Activated T-helper 2 cell treated with anti-CD3 and anti-CD28 coated beads, Interferon-gamma antibody, Interleukin-2, Interleukin-4, amounts not matched to agents 10 μg/mL and 5 μg/mL and 100 μg/mL, durations not matched to agents 14 hours and 24 hours and 36 hours (primary cell): ENCODE measurements around the gene DENND1B. TPM values are rescaled to one million over a fixed set of nuclear protein-coding genes. Genes with fewer than 3 reads are reported as not detected.
A peak's percentile ranks its signal among the peaks of the same experiment; 100 is the strongest.

Source experiments
- DNase-seq: peaks from one replicate; pipeline ENCODE4 v3.0.0; 2021; ENCODE audit warnings: low spot score
- H3K27ac Mint-ChIP-seq: one replicate; pipeline ENCODE4 v1.8.0; 2021; ENCODE audit warnings: mixed read lengths
- H3K27me3 Mint-ChIP-seq: one replicate; pipeline ENCODE4 v1.8.0; 2021; ENCODE audit warnings: low read depth, mixed read lengths
- H3K36me3 Mint-ChIP-seq: one replicate; pipeline ENCODE4 v1.8.0; 2021; ENCODE audit warnings: low read depth, mixed read lengths
- H3K4me1 Mint-ChIP-seq: one replicate; pipeline ENCODE4 v1.8.0; 2021; ENCODE audit warnings: low read depth, mixed read lengths
- H3K4me3 Mint-ChIP-seq: one replicate; pipeline ENCODE4 v1.8.0; 2021; ENCODE audit warnings: low read depth, mild to moderate bottlenecking, moderate library complexity, mixed read lengths
- H3K9me3 Mint-ChIP-seq: one replicate; pipeline ENCODE4 v1.8.0; 2021; ENCODE audit warnings: mixed read lengths
- intact Hi-C: fragments of 100-400 bp; cut with micrococcal nuclease; formaldehyde crosslinking; loops from one replicate; pipeline ENCODE4 v1.15.1; 2023
- total RNA-seq: library from RNA; stranded (reverse); gene quantifications from 2 replicates; pipeline ENCODE4 v1.2.3, GENCODE V29; 2022

DENND1B gene
- total RNA-seq, 1 donor from 2014 or later, result 18.2 TPM

GRCh38 chr1:197778366-197778945 is 3.2 kb upstream of the DENND1B start:
- H3K9me3 Mint-ChIP-seq, result no peaks in the 10 kb centered on the region
- H3K27ac Mint-ChIP-seq, result peak overlapping the region; percentile 64
- no peak for DNase-seq
- H3K27me3 Mint-ChIP-seq, result no peaks in the 10 kb centered on the region
- intact Hi-C loops, result loop anchor here (5.0 to 10.0 kb wide), 6 partner anchors 89 to 866 kb away; partner anchors contain the start of genes ASPM and LHX9
- peak overlapping the region; percentile 63 for H3K4me3 Mint-ChIP-seq
- peaks cover 39% of the 10 kb centered on the region for H3K4me1 Mint-ChIP-seq
- no peaks in the 10 kb centered on the region for H3K36me3 Mint-ChIP-seq

DNA sequence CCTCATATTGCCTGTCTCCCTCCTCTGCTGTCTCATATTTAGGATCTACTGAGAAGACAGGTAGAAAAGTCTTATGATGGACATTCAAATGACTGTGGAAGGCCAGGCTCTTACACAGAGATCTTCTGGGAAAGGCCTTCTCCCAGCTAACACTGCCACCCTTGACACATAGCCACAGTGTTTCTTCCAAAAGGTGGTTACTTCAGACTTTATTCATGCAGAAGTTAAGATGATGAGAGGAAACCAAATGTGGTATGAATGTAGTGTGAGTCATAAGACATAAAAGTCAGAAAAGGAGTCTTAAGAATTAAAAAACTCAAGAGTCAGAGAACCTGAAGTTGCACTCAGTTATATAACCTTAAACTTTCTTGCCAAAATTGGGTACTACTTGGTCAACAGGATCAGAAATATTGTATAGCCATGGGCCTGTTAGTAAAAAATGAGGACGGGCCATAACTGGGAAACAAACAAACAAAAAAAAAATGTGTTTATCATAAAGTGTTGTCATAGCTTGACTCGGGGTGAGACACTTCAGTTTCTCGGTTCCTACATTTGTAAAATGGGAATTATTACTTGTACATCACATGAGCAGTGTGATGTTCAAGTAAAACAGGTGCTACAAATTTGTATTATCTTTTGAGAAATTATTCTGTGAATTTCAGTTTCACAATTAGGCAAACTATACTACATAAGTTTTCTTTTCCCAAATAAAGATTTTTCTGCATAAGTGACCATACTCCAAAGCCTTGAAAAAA is 1.2 kb upstream of the DENND1B start:
- peak overlapping the region; percentile 81 for H3K4me3 Mint-ChIP-seq
- H3K9me3 Mint-ChIP-seq, result no peaks in the 10 kb centered on the region
- H3K27ac Mint-ChIP-seq, result peak overlapping the region; percentile 99
- H3K4me1 Mint-ChIP-seq, result peaks cover 59% of the 10 kb centered on the region
- H3K36me3 Mint-ChIP-seq, result peaks cover 12% of the 10 kb centered on the region
- no peaks in the 10 kb centered on the region for H3K27me3 Mint-ChIP-seq
- intact Hi-C loops, result loop anchor here (1.0 to 10.0 kb wide), 9 partner anchors 15 to 868 kb away; partner anchors contain the start of genes ASPM, LHX9 and NEK7
- DNase-seq, result peak; percentile 25

GRCh38 chr1:197774466-197775281 is 606 bp downstream of the DENND1B start:
- intact Hi-C loops, result loop anchor here (5.0 to 10.0 kb wide), 6 partner anchors 93 to 870 kb away; partner anchors contain the start of genes ASPM and LHX9
- H3K27ac Mint-ChIP-seq, result peak overlapping the region; percentile 86
- no peaks in the 10 kb centered on the region for H3K27me3 Mint-ChIP-seq
- peaks cover 67% of the 10 kb centered on the region for H3K4me1 Mint-ChIP-seq
- peaks cover 22% of the 10 kb centered on the region for H3K36me3 Mint-ChIP-seq
- no peaks in the 10 kb centered on the region for H3K9me3 Mint-ChIP-seq
- peak; percentile 43 for DNase-seq
- H3K4me3 Mint-ChIP-seq, result peak overlapping the region; percentile 89

- peaks cover 67% of the 10 kb centered on the region for H3K4me1 Mint-ChIP-seq
- H3K4me3 Mint-ChIP-seq, result peak overlapping the region; percentile 89
- no peaks in the 10 kb centered on the region for H3K9me3 Mint-ChIP-seq
- peak overlapping the region; percentile 86 for H3K27ac Mint-ChIP-seq
- no peak for DNase-seq
- H3K27me3 Mint-ChIP-seq, result no peaks in the 10 kb centered on the region
- H3K36me3 Mint-ChIP-seq, result peaks cover 26% of the 10 kb centered on the region
- intact Hi-C loops, result loop anchor here (1.0 to 10.0 kb wide), 2 partner anchors 11 to 871 kb away; no protein-coding TSS in a partner anchor
Observed at GRCh38 chr1:197773856-197774255, 1.4 kb downstream of the DENND1B start.

GRCh38 chr1:197771904-197772556 is 3.2 kb downstream of the DENND1B start:
- Mint-ChIP-seq H3K4me1 (peaks cover 68% of the 10 kb centered on the region), H3K4me3 (peak overlapping the region; percentile 89), H3K9me3 (no peaks in the 10 kb centered on the region), H3K27ac (peak overlapping the region; percentile 34), H3K36me3 (peaks cover 37% of the 10 kb centered on the region), H3K27me3 (no peaks in the 10 kb centered on the region)
- intact Hi-C loops, result loop anchor here (10.0 kb wide), 1 partner anchor 873 kb away; no protein-coding TSS in a partner anchor
- DNase-seq, result no peak

DNA sequence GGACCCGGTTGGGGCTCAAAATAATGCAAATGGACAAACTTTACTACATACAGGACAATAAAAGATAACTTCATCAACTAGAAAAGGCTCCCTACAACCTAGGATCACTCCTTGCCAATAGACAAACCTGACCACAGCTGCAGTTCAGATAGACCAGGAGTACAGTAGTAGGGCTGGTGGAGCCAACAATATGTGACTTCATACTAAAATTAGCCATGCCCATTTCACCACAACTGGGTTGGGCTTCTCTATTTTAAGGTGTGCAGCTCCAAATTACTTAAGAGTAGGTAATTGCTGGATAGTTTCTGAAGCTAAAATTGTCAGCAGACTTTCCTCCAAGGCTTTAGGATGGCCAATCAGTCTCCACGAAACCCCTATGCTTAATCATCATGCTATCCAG is 3.9 kb downstream of the DENND1B start:
- peak overlapping the region; percentile 33 for H3K4me3 Mint-ChIP-seq
- H3K27ac Mint-ChIP-seq, result no peak overlapping the region
- H3K36me3 Mint-ChIP-seq, result peaks cover 43% of the 10 kb centered on the region
- DNase-seq, result no peak
- H3K4me1 Mint-ChIP-seq, result peaks cover 71% of the 10 kb centered on the region
- no peaks in the 10 kb centered on the region for H3K9me3 Mint-ChIP-seq
- intact Hi-C loops, result loop anchor here (10.0 kb wide), 1 partner anchor 873 kb away; no protein-coding TSS in a partner anchor
- H3K27me3 Mint-ChIP-seq, result no peaks in the 10 kb centered on the region

- peaks cover 52% of the 10 kb centered on the region for H3K36me3 Mint-ChIP-seq
- intact Hi-C loops, result loop anchor here (10.0 kb wide), 1 partner anchor 875 kb away; no protein-coding TSS in a partner anchor
- H3K4me3 Mint-ChIP-seq, result no peak overlapping the region
- no peaks in the 10 kb centered on the region for H3K27me3 Mint-ChIP-seq
- H3K27ac Mint-ChIP-seq, result no peak overlapping the region
- peaks cover 72% of the 10 kb centered on the region for H3K4me1 Mint-ChIP-seq
- DNase-seq, result no peak
- no peaks in the 10 kb centered on the region for H3K9me3 Mint-ChIP-seq
Observed at GRCh38 chr1:197770243-197770642, 5.0 kb downstream of the DENND1B start.

DNA sequence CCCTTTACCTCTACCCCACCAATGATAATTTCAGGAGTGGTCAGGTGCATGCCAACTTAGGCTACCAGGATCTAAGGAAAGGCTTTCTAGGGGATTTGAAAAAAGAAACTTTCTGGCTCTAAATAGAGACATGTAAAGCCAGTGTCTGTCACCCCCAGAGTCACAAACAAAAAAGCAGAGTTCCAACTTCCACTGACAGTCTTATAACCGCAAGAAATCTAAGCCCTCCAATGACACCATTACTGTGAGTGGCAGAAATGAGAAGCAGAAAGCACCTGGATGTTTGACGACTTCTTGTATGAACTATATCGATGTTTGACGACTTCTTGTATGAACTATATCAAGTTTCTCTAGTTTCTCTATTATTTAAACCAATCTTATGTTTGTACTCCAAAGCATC is 6.0 kb downstream of the DENND1B start:
- no peak overlapping the region for H3K27ac Mint-ChIP-seq
- H3K4me1 Mint-ChIP-seq, result peaks cover 78% of the 10 kb centered on the region
- no peak for DNase-seq
- no peaks in the 10 kb centered on the region for H3K27me3 Mint-ChIP-seq
- no peak overlapping the region for H3K4me3 Mint-ChIP-seq
- H3K9me3 Mint-ChIP-seq, result no peaks in the 10 kb centered on the region
- peaks cover 55% of the 10 kb centered on the region for H3K36me3 Mint-ChIP-seq
- intact Hi-C loops, result loop anchor here (10.0 kb wide), 1 partner anchor 496 kb away; no protein-coding TSS in a partner anchor

GRCh38 chr1:197768014-197768805 is 7.1 kb downstream of the DENND1B start:
- H3K4me3 Mint-ChIP-seq, result peak overlapping the region; percentile 15
- no peaks in the 10 kb centered on the region for H3K9me3 Mint-ChIP-seq
- H3K36me3 Mint-ChIP-seq, result peaks cover 62% of the 10 kb centered on the region
- H3K27ac Mint-ChIP-seq, result peak overlapping the region; percentile 47
- no peak for DNase-seq
- intact Hi-C loops, result loop anchor here (10.0 kb wide), 1 partner anchor 497 kb away; no protein-coding TSS in a partner anchor
- no peaks in the 10 kb centered on the region for H3K27me3 Mint-ChIP-seq
- peaks cover 78% of the 10 kb centered on the region for H3K4me1 Mint-ChIP-seq

GRCh38 chr1:197763769-197764168 is 11.5 kb downstream of the DENND1B start:
- Mint-ChIP-seq H3K36me3 (peaks cover 61% of the 10 kb centered on the region), H3K4me3 (peak overlapping the region; percentile 46), H3K4me1 (peaks cover 64% of the 10 kb centered on the region), H3K9me3 (no peaks in the 10 kb centered on the region), H3K27me3 (no peaks in the 10 kb centered on the region), H3K27ac (peak overlapping the region; percentile 78)
- DNase-seq, result no peak
- intact Hi-C loops, result loop anchor here (1.0 to 10.0 kb wide), 2 partner anchors 10 to 501 kb away; no protein-coding TSS in a partner anchor

DNA sequence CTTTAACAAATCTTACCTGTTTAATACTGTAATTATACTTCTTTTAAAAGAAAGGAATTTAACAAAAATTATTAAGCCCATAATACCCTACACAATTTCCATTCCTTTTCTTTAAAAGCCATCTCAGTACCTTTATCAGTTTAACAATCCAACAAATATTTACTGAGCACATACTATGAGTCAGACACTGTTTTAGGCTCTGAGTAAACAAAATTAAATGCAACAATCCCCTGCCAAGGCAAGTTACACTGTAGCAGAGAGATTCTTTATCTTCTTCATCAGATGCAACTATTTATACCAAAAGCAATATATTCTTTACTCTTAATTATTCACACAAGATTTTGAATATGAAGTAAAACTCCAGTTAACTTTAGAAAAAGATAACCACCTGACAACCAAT is 12.0 kb downstream of the DENND1B start:
- Mint-ChIP-seq H3K27ac (peak overlapping the region; percentile 78), H3K9me3 (no peaks in the 10 kb centered on the region), H3K36me3 (peaks cover 61% of the 10 kb centered on the region), H3K27me3 (no peaks in the 10 kb centered on the region), H3K4me1 (peaks cover 61% of the 10 kb centered on the region), H3K4me3 (no peak overlapping the region)
- DNase-seq, result no peak
- intact Hi-C loops, result loop anchor here (1.0 to 10.0 kb wide), 2 partner anchors 10 to 501 kb away; no protein-coding TSS in a partner anchor
